HEK293 (cell line): ENCODE measurements around the gene FUNDC1.
A peak's percentile ranks its signal among the peaks of the same experiment; 100 is the strongest.

Source experiments
- CTCF ChIA-PET: fragments of 350-600 bp; formaldehyde crosslinking; extraction: SDS; loops from one replicate; lab custom pipeline; 2021; ENCODE audit warnings: antibody characterized with exemption; lab: Yijun Ruan, JAX
- POLR2A ChIA-PET: fragments of 300-600 bp; formaldehyde crosslinking; extraction: SDS; loops from one replicate; lab custom pipeline; 2020; ENCODE audit warnings: antibody characterized with exemption, inconsistent platforms; lab: Yijun Ruan, JAX
- H3K27ac ChIP-seq: fragments of 200-500 bp; sonication (Bioruptor generic); 2 replicates; pipeline ENCODE4 v1.5.1; 2014; ENCODE audit warnings: low read depth, low read length, control low read depth, inconsistent platforms; ENCODE audit errors: extremely low read depth
- H3K36me3 ChIP-seq, 2 experiments: fragments of 200-500 bp in 1 of 2; sonication (Bioruptor generic) in 1 of 2; 1 replicate in 1 of 2; 2 replicates in 1 of 2; pipeline ENCODE4 v1.5.1; 2014 to 2017; ENCODE audit warnings: inconsistent platforms in 2 of 2, low read length in 2 of 2; ENCODE audit not compliant: control insufficient read depth in 2 of 2, insufficient read depth in 1 of 2
- H3K4me1 ChIP-seq: fragments of 200-500 bp; sonication (Bioruptor generic); 2 replicates; pipeline ENCODE4 v1.5.1; 2014; ENCODE audit warnings: mild to moderate bottlenecking, low read length, inconsistent platforms; ENCODE audit not compliant: control insufficient read depth, insufficient read depth
- H3K4me3 ChIP-seq: 2 replicates; pipeline ENCODE4 v1.5.1; 2011; ENCODE audit warnings: low read depth, mild to moderate bottlenecking, control low read depth, low read length, moderate library complexity
- H3K9me3 ChIP-seq: fragments of 200-500 bp; sonication (Bioruptor generic); 2 replicates; pipeline ENCODE4 v1.5.1; 2014; ENCODE audit warnings: low read depth, low read length, inconsistent platforms; ENCODE audit not compliant: control insufficient read depth, insufficient read depth
- MYNN ChIP-seq: fragments of 450-650 bp; formaldehyde crosslinking; IDR thresholded peaks from 2 replicates; pipeline ENCODE4 v1.5.1; 2016; ENCODE audit warnings: missing biosample characterization, missing genetic modification characterization, borderline replicate concordance
- OVOL3 ChIP-seq: fragments of 450-650 bp; formaldehyde crosslinking; IDR thresholded peaks from 2 replicates; pipeline ENCODE4 v1.5.1; 2016; ENCODE audit warnings: missing biosample characterization, missing genetic modification characterization
- PRDM6 ChIP-seq: fragments of 450-650 bp; formaldehyde crosslinking; IDR thresholded peaks from 2 replicates; pipeline ENCODE4 v1.5.1; 2017; ENCODE audit warnings: missing biosample characterization, missing genetic modification characterization
- SCRT2 ChIP-seq: fragments of 450-650 bp; formaldehyde crosslinking; IDR thresholded peaks from 2 replicates; pipeline ENCODE4 v1.5.1; 2016; ENCODE audit warnings: missing biosample characterization, missing genetic modification characterization
- ZBTB10 ChIP-seq: fragments of 450-650 bp; formaldehyde crosslinking; IDR thresholded peaks from 2 replicates; pipeline ENCODE4 v1.5.1; 2016; ENCODE audit warnings: missing biosample characterization, missing genetic modification characterization
- ZBTB20 ChIP-seq: fragments of 450-650 bp; formaldehyde crosslinking; IDR thresholded peaks from 2 replicates; pipeline ENCODE4 v1.5.1; 2016; ENCODE audit warnings: missing biosample characterization, missing genetic modification characterization
- ZBTB7A ChIP-seq: fragments of 450-650 bp; formaldehyde crosslinking; IDR thresholded peaks from 2 replicates; pipeline ENCODE4 v1.5.1; 2016; ENCODE audit warnings: low read depth, missing biosample characterization, missing genetic modification characterization
- ZNF133 ChIP-seq: fragments of 450-650 bp; formaldehyde crosslinking; IDR thresholded peaks from 2 replicates; pipeline ENCODE4 v1.5.1; 2016; ENCODE audit warnings: missing biosample characterization, missing genetic modification characterization
- ZNF148 ChIP-seq: fragments of 450-650 bp; formaldehyde crosslinking; IDR thresholded peaks from 2 replicates; pipeline ENCODE4 v1.5.0; 2017; ENCODE audit warnings: missing biosample characterization, missing genetic modification characterization, borderline replicate concordance
- ZNF19 ChIP-seq: fragments of 450-650 bp; formaldehyde crosslinking; IDR thresholded peaks from 2 replicates; pipeline ENCODE4; 2016; ENCODE audit warnings: missing biosample characterization, missing genetic modification characterization, low read depth
- ZNF280D ChIP-seq: fragments of 450-650 bp; formaldehyde crosslinking; IDR thresholded peaks from 2 replicates; pipeline ENCODE4 v1.5.1; 2016; ENCODE audit warnings: missing biosample characterization, missing genetic modification characterization
- ZNF513 ChIP-seq: fragments of 450-650 bp; IDR thresholded peaks from 2 replicates; pipeline ENCODE4 v1.5.1; 2018; ENCODE audit warnings: missing biosample characterization, missing genetic modification characterization
- ZNF561 ChIP-seq: fragments of 450-650 bp; IDR thresholded peaks from 2 replicates; pipeline ENCODE4 v1.5.1; 2018; ENCODE audit warnings: missing biosample characterization, missing genetic modification characterization, borderline replicate concordance
- ZNF585B ChIP-seq: fragments of 450-650 bp; formaldehyde crosslinking; IDR thresholded peaks from 2 replicates; pipeline ENCODE4 v1.5.1; 2016; ENCODE audit warnings: missing biosample characterization, missing genetic modification characterization
- ZNF629 ChIP-seq: fragments of 450-650 bp; formaldehyde crosslinking; IDR thresholded peaks from 2 replicates; pipeline ENCODE4 v1.5.1; 2017; ENCODE audit warnings: missing biosample characterization, missing genetic modification characterization
- ZNF692 ChIP-seq: fragments of 450-650 bp; formaldehyde crosslinking; IDR thresholded peaks from 2 replicates; pipeline ENCODE4 v1.5.1; 2016; ENCODE audit warnings: missing biosample characterization, missing genetic modification characterization
- ZNF785 ChIP-seq: fragments of 450-650 bp; formaldehyde crosslinking; IDR thresholded peaks from 2 replicates; pipeline ENCODE4 v1.5.1; 2016; ENCODE audit warnings: missing biosample characterization, missing genetic modification characterization
- ZNF792 ChIP-seq: fragments of 450-650 bp; formaldehyde crosslinking; IDR thresholded peaks from 2 replicates; pipeline ENCODE4 v1.5.1; 2016; ENCODE audit warnings: missing biosample characterization, missing genetic modification characterization
- ZSCAN4 ChIP-seq: fragments of 450-650 bp; formaldehyde crosslinking; IDR thresholded peaks from 2 replicates; pipeline ENCODE4 v1.5.1; 2017; ENCODE audit warnings: missing biosample characterization, missing genetic modification characterization

The FUNDC1 gene

GRCh38 chrX:44570522-44570921 is 27.9 kb upstream of the FUNDC1 start (continued):
- no peak for TF ChIP-seq ZNF280D
- TF ChIP-seq SCRT2 (tag by site-specific recombination), result no peak
- no peak for TF ChIP-seq ZNF561 (tag by site-specific recombination)
- no peak for TF ChIP-seq ZNF629 (tag by site-specific recombination)
- TF ChIP-seq, all 188 proteins: peak for 0

GRCh38 chrX:44569122-44569521 is 26.5 kb upstream of the FUNDC1 start:
- no peaks in the 10 kb centered on the region for H3K9me3 ChIP-seq
- POLR2A ChIA-PET, result no interaction called here
- CTCF ChIA-PET, result no interaction called here
- H3K27ac ChIP-seq, result no peak overlapping the region
- no peaks in the 10 kb centered on the region for H3K4me1 ChIP-seq
- no peak overlapping the region for H3K4me3 ChIP-seq
- no peaks in the 10 kb centered on the region for H3K36me3 ChIP-seq
- TF ChIP-seq PRDM6 (0 out of 2 replicates have a peak, but pooled peaks have one; percentile 15), ZBTB10 (tag by site-specific recombination) (no peak), OVOL3 (no peak), ZNF19 (tag by site-specific recombination) (no peak), ZSCAN4 (tag by site-specific recombination) (no peak), ZNF692 (no peak)
- TF ChIP-seq, all 188 proteins: peak for 1

- POLR2A ChIA-PET, result interaction anchor here (0.6 kb wide), 1 partner anchor 177 kb away, joined by 4 read pairs; no protein-coding TSS in a partner anchor
- CTCF ChIA-PET, result no interaction called here
- Histone ChIP-seq H3K9me3 (no peaks in the 10 kb centered on the region), H3K36me3 (no peaks in the 10 kb centered on the region), H3K27ac (no peak overlapping the region), H3K4me3 (no peak overlapping the region), H3K4me1 (no peaks in the 10 kb centered on the region)
- TF ChIP-seq ZNF513 (tag by site-specific recombination) (no peak), ZBTB7A (tag by site-specific recombination) (no peak), ZNF585B (no peak), ZNF148 (tag by site-specific recombination) (no peak), ZBTB20 (tag by site-specific recombination) (no peak), MYNN (tag by site-specific recombination) (no peak), ZNF785 (tag by site-specific recombination) (no peak), ZNF133 (tag by site-specific recombination) (no peak), ZNF792 (no peak)
Measured at GRCh38 chrX:44568196-44568595, 25.5 kb upstream of the FUNDC1 start.
